Measurements from ENCODE around the gene PSME3IP1. TPM values are rescaled to one million over a fixed set of nuclear protein-coding genes. Genes with fewer than 3 reads are reported as not detected.
A peak's percentile ranks its signal among the peaks of the same experiment; 100 is the strongest.
"Not testable (repeated sequence)": the region's sequence is repeated elsewhere in the genome, so short reads cannot be mapped to it uniquely, and the experiment has no call there.

Gene PSME3IP1
- total RNA-seq, 1 donor from 2014 or later, result 92.2 TPM

- no peak for DNase-seq (ENCODE audit: low read depth)
Observed at GRCh38 chr16:57125376-57125775, 60.5 kb downstream of the PSME3IP1 start.

GRCh38 chr16:57123974-57124674 is 61.7 kb downstream of the PSME3IP1 start:
- no peak for DNase-seq (ENCODE audit: low read depth)

- no peak for DNase-seq (ENCODE audit: low read depth)
Observed at GRCh38 chr16:57123216-57123973, 62.4 kb downstream of the PSME3IP1 start.

- DNase-seq (ENCODE audit: low read depth), result no peak
Observed at GRCh38 chr16:57118461-57119084, 67.3 kb downstream of the PSME3IP1 start.

GRCh38 chr16:57115514-57116182 is 70.2 kb downstream of the PSME3IP1 start:
- DNase-seq (ENCODE audit: low read depth), result no peak

GRCh38 chr16:57115168-57115513 is 70.7 kb downstream of the PSME3IP1 start:
- no peak for DNase-seq (ENCODE audit: low read depth)

- DNase-seq (ENCODE audit: low read depth), result no peak
Observed at GRCh38 chr16:57113664-57114063, 72.2 kb downstream of the PSME3IP1 start.

- DNase-seq (ENCODE audit: low read depth), result peak; percentile 77
Observed at GRCh38 chr16:57113042-57113453, 72.8 kb downstream of the PSME3IP1 start.

GRCh38 chr16:57112403-57113041 is 73.3 kb downstream of the PSME3IP1 start:
- no peak for DNase-seq (ENCODE audit: low read depth)

GRCh38 chr16:57111420-57111819 is 74.4 kb downstream of the PSME3IP1 start:
- no peak for DNase-seq (ENCODE audit: low read depth)

- DNase-seq (ENCODE audit: low read depth), result no peak
Observed at GRCh38 chr16:57110937-57111336, 74.9 kb downstream of the PSME3IP1 start.

GRCh38 chr16:57109259-57110105 is 76.4 kb downstream of the PSME3IP1 start:
- DNase-seq (ENCODE audit: low read depth), result not testable (repeated sequence)

GRCh38 chr16:57108432-57108831 is 77.4 kb downstream of the PSME3IP1 start:
- DNase-seq (ENCODE audit: low read depth), result no peak

- DNase-seq (ENCODE audit: low read depth), result no peak
Observed at GRCh38 chr16:57107321-57107922, 78.4 kb downstream of the PSME3IP1 start.

- no peak for DNase-seq (ENCODE audit: low read depth)
Observed at GRCh38 chr16:57106767-57107166, 79.1 kb downstream of the PSME3IP1 start.

GRCh38 chr16:57105184-57105583 is 80.7 kb downstream of the PSME3IP1 start:
- no peak for DNase-seq (ENCODE audit: low read depth)

GRCh38 chr16:57104706-57105105 is 81.1 kb downstream of the PSME3IP1 start:
- DNase-seq (ENCODE audit: low read depth), result no peak

GRCh38 chr16:57102888-57103851 is 82.7 kb downstream of the PSME3IP1 start:
- DNase-seq (ENCODE audit: low read depth), result no peak

Measured in renal cortical epithelial cell (primary cell).